HG03060 (cell line): Measurements from ENCODE around the gene ECM2.

Source experiments
- ATAC-seq: cut with Tn5 transposase; IDR thresholded peaks from one replicate; pipeline ENCODE4 v1.9.1; 2021; ENCODE audit warnings: low read depth, moderate number of reproducible peaks; ENCODE audit not compliant: unreplicated experiment

ECM2 gene

GRCh38 chr9:92528522-92528849 lies 7.3 kb downstream of the ECM2 start:
- no peak for ATAC-seq

- no peak for ATAC-seq
These were observed 7.8 kb downstream of the ECM2 start for GRCh38 chr9:92527832-92528521.

GRCh38 chr9:92527291-92527828 lies 8.4 kb downstream of the ECM2 start:
- ATAC-seq: no peak

- no peak for ATAC-seq
These were observed 10.5 kb downstream of the ECM2 start for GRCh38 chr9:92525306-92525705.

GRCh38 chr9:92524881-92525280 lies 10.9 kb downstream of the ECM2 start:
- no peak for ATAC-seq

- ATAC-seq: no peak
These were observed 12.5 kb downstream of the ECM2 start for GRCh38 chr9:92522983-92523970.

GRCh38 chr9:92520837-92521236 lies 15.0 kb downstream of the ECM2 start:
- no peak for ATAC-seq

- no peak for ATAC-seq
These were observed 17.6 kb downstream of the ECM2 start for GRCh38 chr9:92518199-92518598.

- ATAC-seq: no peak
These were observed 18.7 kb downstream of the ECM2 start for GRCh38 chr9:92517046-92517445.

GRCh38 chr9:92516521-92516920 lies 19.3 kb downstream of the ECM2 start:
- ATAC-seq: no peak

- no peak for ATAC-seq
These were observed 21.2 kb downstream of the ECM2 start for GRCh38 chr9:92514635-92515034.

GRCh38 chr9:92513349-92513748 lies 22.4 kb downstream of the ECM2 start:
- no peak for ATAC-seq

- ATAC-seq: no peak
These were observed 23.2 kb downstream of the ECM2 start for GRCh38 chr9:92512622-92513021.

- no peak for ATAC-seq
These were observed 25.0 kb downstream of the ECM2 start for GRCh38 chr9:92510747-92511146.

GRCh38 chr9:92509050-92509449 lies 26.7 kb downstream of the ECM2 start:
- no peak for ATAC-seq

- ATAC-seq: no peak
These were observed 27.6 kb downstream of the ECM2 start for GRCh38 chr9:92508018-92508820.

GRCh38 chr9:92507496-92507895 lies 28.3 kb downstream of the ECM2 start:
- no peak for ATAC-seq

- no peak for ATAC-seq
These were observed 28.8 kb downstream of the ECM2 start for GRCh38 chr9:92507005-92507404.

GRCh38 chr9:92506184-92506857 lies 29.5 kb downstream of the ECM2 start:
- no peak for ATAC-seq

- ATAC-seq: no peak
These were observed 30.9 kb downstream of the ECM2 start for GRCh38 chr9:92504881-92505280.
